NCI-H226 (cell line): ENCODE data around the gene SLC25A44.

ENCODE experiments used
- DNase-seq: peaks from one replicate; pipeline ENCODE4 v3.0.0-alpha.2; 2015

Gene SLC25A44, protein sequence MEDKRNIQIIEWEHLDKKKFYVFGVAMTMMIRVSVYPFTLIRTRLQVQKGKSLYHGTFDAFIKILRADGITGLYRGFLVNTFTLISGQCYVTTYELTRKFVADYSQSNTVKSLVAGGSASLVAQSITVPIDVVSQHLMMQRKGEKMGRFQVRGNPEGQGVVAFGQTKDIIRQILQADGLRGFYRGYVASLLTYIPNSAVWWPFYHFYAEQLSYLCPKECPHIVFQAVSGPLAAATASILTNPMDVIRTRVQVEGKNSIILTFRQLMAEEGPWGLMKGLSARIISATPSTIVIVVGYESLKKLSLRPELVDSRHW

GRCh38 chr1:156193488-156194299, at the start of gene SLC25A44:
Gene SLC25A44 (plus strand): TSS chr1:156194104. CDS start chr1:156199848, 5,744 bp downstream.
- peak; percentile 97 for DNase-seq

DNA sequence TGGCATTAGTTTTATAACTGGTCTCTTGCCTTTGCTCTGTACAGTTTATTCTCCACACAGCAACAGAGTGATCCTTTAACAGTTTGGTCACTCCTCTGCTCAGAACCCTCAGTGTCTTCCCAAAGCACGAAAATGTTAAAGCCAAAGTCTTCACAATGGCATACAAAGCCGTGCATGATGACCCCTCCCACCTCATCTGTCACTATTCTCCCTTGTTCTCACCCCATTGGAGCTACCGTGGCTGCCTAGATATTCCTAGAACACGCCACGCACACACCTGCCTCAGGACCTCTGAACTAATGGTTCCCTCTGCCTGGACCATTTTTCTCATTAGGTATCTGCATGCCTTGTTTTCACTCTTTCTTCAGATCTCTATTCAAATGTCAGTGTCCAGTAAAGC, 49.2 kb upstream of the SLC25A44 start:
- DNase-seq, result no peak

DNA sequence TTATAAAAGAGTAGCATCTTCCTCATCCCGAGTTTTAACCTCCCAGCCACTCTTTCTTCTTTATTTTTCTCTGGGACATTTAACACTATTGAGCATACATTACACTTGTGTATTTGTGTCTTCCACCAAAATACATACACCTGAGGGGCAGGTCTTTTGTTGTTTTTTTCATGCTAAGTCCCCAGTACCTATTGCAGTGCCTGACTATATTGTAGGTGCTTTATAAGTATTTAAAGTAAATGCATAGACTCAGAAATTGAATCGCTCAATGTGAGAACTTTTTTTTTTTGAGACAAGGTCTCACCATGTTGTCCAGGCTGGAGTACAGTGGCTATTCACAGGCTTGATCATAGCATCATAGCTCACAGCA, 48.3 kb upstream of the SLC25A44 start:
- no peak for DNase-seq

DNA sequence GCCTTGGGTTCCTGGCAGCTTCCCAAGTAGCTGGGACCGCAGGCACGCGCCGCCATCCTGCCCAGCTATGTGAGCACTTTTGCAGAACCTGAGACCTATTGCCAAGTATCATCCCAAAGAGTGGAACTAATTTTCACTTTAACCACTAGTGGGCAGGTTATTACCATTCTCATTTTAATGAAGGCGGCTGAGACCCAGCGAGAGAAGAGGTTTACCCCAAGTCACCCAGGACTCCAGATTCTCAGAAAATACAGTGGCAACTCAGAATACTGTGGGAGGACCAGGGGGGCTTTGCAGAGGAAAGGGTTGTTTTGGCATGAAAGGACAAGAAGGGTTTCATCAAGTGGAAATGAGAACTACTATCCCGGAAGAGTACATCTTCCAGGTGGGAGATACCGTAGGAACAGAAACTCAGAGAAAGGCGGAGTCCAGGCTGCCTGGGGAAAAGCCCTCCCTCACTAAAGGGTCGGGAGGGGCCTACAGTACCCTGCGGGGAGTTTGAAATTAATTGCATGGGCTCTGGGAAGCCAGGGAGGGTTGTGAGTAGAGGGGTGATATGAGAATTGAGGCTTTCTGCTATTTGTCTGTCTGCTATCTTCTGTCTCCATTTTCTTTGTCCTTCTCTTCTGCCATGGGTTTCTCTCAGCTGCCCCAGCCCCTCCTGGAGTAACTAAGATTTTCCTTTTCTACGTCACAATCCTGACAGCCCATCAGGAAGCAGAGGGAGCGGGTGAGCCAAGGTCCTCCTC, 47.7 kb upstream of the SLC25A44 start:
- peak; percentile 92 for DNase-seq

- peak; percentile 87 for DNase-seq
These were observed 47.0 kb upstream of the SLC25A44 start for GRCh38 chr1:156146769-156147405.

DNA sequence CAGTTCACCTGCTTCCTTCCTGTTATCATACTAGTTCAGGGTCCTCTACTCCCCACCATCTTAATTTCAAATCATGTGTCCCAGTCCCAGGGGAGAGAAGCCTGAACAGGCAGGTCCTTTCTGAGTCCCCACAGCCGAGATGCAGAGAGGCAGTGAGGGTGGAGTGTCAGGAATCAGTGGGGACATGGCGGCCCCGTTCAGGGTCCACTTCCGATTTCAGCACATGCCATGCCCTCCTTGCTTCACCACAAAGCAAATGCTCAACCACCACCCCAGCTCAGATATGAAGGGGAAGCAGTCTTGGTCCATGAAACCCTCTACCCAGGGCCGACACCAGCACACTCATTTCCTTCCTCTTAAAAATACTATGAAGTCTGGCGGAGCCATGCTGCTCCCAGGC, 45.7 kb upstream of the SLC25A44 start:
- DNase-seq, result no peak

GRCh38 chr1:156149374-156150332, 44.3 kb upstream of the SLC25A44 start:
- no peak for DNase-seq

GRCh38 chr1:156150333-156151011, 43.4 kb upstream of the SLC25A44 start:
- DNase-seq, result no peak

GRCh38 chr1:156151093-156151688, 42.7 kb upstream of the SLC25A44 start:
- DNase-seq, result peak; percentile 37

GRCh38 chr1:156152628-156153027, 41.3 kb upstream of the SLC25A44 start:
- peak; percentile 53 for DNase-seq

GRCh38 chr1:156153362-156153761, 40.5 kb upstream of the SLC25A44 start, which contains the start of gene SEMA4A:
Gene SEMA4A (plus strand): TSS chr1:156153585. CDS start chr1:156154579, 994 bp downstream.
- DNase-seq, result no peak

DNA sequence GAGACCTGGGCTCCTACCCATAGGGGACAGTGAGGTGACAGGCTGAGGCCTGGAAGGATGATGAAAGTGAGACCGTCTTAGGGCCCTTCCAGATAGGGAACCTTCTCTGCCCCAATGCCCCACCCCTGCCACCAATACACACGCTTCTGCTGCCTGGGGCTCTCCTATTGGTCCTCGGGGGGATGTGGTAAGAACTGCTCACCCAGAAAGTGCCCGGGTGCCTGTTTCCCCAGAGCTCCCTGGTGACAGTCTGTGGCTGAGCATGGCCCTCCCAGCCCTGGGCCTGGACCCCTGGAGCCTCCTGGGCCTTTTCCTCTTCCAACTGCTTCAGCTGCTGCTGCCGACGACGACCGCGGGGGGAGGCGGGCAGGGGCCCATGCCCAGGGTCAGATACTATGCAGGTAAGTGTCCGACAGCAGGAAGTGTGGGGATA, 39.6 kb upstream of the SLC25A44 start:
- no peak for DNase-seq

GRCh38 chr1:156155756-156156510, 38.0 kb upstream of the SLC25A44 start:
- DNase-seq, result no peak

DNA sequence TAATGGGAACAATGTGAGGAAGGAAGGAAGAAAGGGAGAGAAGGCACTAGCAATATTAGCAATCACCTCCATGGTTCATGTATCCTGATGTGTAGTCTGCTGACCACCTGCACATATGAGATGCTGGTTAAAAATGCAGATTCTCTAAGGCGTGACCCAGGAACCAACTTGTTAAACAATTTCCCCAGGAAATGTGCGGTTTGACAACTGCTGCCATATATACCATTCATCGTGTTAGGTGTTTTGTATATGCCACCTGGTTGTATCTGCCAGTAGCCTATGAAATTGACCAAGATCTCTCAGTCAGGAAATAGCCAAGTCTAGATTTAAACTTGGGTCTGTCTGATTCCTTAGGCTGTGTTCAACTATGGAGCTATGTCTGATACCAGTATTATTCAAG, 36.4 kb upstream of the SLC25A44 start:
- no peak for DNase-seq

DNA sequence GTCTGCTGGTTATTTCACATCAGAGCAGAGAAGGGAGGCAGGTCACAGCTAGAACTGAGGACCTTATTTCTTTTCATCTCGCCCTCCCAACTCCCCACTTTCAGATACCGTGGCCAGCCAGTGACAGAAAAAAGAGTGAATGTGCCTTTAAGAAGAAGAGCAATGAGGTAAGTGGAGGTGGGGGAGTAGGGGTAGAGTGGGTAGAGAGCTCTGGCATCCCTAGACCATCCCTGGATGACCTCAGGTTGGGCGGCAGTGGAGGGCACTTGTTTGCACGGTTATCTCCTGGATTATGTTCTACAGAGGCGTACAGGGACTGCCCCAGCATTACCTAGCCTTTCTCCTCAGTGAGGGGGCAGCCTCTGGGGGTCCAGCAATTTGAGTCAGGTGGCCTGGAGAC, 35.9 kb upstream of the SLC25A44 start:
- no peak for DNase-seq

DNA sequence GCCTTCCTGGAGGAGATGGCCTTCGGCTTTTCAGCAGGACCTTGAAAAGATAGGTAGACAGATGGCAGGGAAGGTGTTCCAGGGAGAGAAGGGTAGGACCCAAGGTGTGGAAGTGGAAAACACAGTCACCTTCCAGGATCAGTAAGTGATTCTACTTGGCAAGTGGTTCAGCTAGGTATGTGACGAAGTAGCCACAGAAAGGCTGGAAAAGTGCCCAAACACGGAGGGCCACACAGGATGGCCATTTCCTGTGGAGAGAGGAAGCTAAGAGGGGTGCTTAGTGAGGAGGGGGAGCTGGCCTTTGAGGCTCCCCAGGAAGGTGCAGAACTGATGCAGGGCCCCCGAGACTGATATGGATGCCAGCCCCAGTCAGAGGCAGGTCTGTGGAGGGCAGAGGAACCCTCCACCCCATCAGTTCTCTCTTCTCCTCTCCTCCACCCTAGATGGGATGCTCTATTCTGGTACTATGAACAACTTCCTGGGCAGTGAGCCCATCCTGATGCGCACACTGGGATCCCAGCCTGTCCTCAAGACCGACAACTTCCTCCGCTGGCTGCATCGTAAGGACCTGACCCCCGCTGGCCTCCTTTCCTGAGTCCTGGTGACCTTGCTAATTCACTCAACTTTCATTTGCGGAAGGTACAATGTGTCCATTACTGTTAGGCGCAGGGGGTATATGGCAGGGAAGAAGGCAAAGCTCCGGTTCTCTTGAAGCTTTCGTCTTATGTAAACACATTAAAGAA, 33.7 kb upstream of the SLC25A44 start:
- DNase-seq, result no peak

- DNase-seq, result no peak
These were observed 33.1 kb upstream of the SLC25A44 start for GRCh38 chr1:156160743-156161171.

DNA sequence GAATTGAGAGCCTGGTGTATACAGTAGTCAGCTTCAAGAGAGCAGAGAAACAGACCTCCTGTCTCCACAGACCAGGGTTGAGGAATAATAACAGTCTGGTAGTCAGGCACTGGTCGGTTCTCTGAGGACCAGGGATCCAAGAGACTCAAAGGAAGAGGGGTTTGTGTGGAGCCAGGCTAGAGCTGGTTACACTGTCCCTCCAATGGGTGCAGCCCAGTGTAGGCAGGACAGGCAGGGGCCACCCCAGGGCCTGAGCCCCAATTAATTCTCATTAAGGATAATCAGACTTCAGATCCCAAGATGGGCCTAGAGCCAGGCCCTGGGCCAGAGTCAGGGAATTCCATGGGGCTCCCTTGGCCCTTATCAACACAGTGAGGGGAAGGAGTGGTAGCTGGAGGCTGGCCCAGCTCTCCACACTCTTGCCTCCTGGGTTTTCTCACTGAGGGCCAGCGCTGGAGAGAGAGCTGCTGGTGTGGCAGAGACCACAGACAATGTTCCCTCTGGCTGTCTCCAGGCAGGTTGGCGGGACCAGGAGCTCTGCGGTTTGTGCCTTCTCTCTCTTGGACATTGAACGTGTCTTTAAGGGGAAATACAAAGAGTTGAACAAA, 31.4 kb upstream of the SLC25A44 start:
- peak; percentile 76 for DNase-seq

DNA sequence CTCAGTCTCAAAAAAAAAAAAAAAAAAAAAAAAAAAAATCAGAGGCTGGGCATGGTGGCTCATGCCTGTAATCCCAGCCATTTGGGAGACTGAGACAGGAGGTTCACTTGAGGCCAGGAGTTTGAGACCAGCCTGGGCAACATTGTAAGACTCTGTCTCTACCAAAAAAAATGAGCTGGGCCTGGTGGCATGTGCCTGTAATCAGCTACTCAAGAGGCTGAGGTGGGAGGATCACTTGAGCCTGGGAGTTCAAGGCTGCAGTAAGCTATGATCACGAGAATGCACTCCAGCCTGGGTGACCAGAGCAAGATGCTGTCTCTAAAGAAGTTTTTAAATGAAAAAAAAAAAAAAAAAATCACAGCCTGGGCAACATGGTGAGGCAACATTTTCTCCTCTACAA, 30.2 kb upstream of the SLC25A44 start:
- DNase-seq, result no peak
